NCI-H1092 treated with DMSO at 0.1 percent for 48 hours (cell line): ENCODE measurements around the gene GRIK3.
A peak's percentile ranks its signal among the peaks of the same experiment; 100 is the strongest.

ENCODE experiments used
- DNase-seq: peaks from one replicate; lab custom pipeline; 2025; lab: John Stamatoyannopoulos, UW

GRIK3 gene

GRCh38 chr1:36874271-36875060 is 159.8 kb downstream of the GRIK3 start:
- DNase-seq = no peak

GRCh38 chr1:36872858-36873257 is 161.5 kb downstream of the GRIK3 start:
- DNase-seq = no peak

GRCh38 chr1:36872126-36872754 is 162.1 kb downstream of the GRIK3 start:
- no peak for DNase-seq

- peak; percentile 79 for DNase-seq
Observed at GRCh38 chr1:36871146-36871971, 163.0 kb downstream of the GRIK3 start.

GRCh38 chr1:36869826-36870225 is 164.5 kb downstream of the GRIK3 start:
- DNase-seq = no peak

- peak; percentile 30 for DNase-seq
Observed at GRCh38 chr1:36869054-36869453, 165.3 kb downstream of the GRIK3 start.

- DNase-seq = no peak
Observed at GRCh38 chr1:36867575-36867974, 166.7 kb downstream of the GRIK3 start.

GRCh38 chr1:36866169-36866814 is 168.0 kb downstream of the GRIK3 start:
- no peak for DNase-seq

GRCh38 chr1:36865602-36865900 is 168.8 kb downstream of the GRIK3 start:
- no peak for DNase-seq

GRCh38 chr1:36864823-36865601 is 169.3 kb downstream of the GRIK3 start:
- DNase-seq = no peak

- peak; percentile 44 for DNase-seq
Observed at GRCh38 chr1:36864182-36864822, 170.0 kb downstream of the GRIK3 start.

GRCh38 chr1:36863500-36863899 is 170.8 kb downstream of the GRIK3 start:
- no peak for DNase-seq

GRCh38 chr1:36863061-36863460 is 171.3 kb downstream of the GRIK3 start:
- DNase-seq = no peak

GRCh38 chr1:36861375-36861774 is 172.9 kb downstream of the GRIK3 start:
- DNase-seq = no peak

- DNase-seq = no peak
Observed at GRCh38 chr1:36859926-36860325, 174.4 kb downstream of the GRIK3 start.

GRCh38 chr1:36858981-36859380 is 175.3 kb downstream of the GRIK3 start:
- no peak for DNase-seq

- DNase-seq = no peak
Observed at GRCh38 chr1:36858553-36858952, 175.8 kb downstream of the GRIK3 start.

- DNase-seq = peak; percentile 51
Observed at GRCh38 chr1:36857754-36858153, 176.6 kb downstream of the GRIK3 start.

GRCh38 chr1:36855699-36856494 is 178.4 kb downstream of the GRIK3 start:
- DNase-seq = peak; percentile 67

- no peak for DNase-seq
Observed at GRCh38 chr1:36853638-36854037, 180.7 kb downstream of the GRIK3 start.
